Activated naive CD4-positive, alpha-beta T cell treated with anti-CD3 and anti-CD28 coated beads, Interleukin-2, amount 50 U/mL, for 16 hours (primary cell): ENCODE measurements around the gene TMEM126B.
"Not testable (repeated sequence)": the region's sequence is repeated elsewhere in the genome, so short reads cannot be mapped to it uniquely, and the experiment has no call there.

Experiments used
- DNase-seq: peaks from one replicate; pipeline ENCODE4 v3.0.0-alpha.2; 2020

Gene TMEM126B

GRCh38 chr11:85627998-85628770 lies at the start of gene TMEM126B:
TMEM126B (plus strand) TSS chr11:85628593; CDS start chr11:85628608, 15 bp downstream.
- DNase-seq = peak; percentile 98

DNA sequence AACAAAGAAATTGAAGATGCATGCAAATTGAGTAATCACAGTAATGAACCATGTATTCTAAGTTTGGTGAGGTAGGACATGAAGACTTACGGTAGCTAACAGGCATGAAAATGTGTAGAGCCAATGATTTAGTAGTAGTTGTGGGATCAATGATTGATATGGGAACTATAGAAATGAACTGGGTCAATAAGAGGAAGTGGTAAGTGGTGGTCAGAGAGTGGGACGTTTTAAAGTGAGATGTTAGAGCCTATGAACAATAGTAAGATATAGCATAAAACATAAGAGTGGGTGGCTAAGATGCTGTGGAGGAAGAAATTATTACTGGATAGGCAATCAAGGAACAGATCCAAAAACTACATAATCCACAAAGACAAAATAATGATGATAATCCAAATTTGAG lies 46.3 kb upstream of the TMEM126B start:
- DNase-seq = no peak

DNA sequence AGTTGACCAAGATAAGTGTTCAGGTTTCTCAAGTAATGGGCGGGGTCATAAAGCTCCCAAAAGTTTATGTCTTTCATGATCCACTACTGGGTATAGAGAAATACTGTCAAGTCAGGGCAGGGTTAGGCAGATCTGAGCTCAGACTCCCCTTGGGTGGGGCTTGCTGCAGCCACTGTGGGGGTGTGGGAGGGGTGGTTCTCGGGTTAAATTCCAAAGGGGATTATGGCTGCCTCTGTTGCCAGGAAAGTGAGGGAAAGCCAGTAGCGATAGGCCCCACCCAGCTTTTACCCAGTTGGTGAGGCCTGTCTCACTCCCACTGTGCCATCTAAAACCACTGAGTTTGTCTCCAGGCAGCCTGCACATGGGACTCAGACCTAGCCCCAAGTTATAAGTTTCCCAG lies 39.0 kb upstream of the TMEM126B start:
- DNase-seq = no peak

DNA sequence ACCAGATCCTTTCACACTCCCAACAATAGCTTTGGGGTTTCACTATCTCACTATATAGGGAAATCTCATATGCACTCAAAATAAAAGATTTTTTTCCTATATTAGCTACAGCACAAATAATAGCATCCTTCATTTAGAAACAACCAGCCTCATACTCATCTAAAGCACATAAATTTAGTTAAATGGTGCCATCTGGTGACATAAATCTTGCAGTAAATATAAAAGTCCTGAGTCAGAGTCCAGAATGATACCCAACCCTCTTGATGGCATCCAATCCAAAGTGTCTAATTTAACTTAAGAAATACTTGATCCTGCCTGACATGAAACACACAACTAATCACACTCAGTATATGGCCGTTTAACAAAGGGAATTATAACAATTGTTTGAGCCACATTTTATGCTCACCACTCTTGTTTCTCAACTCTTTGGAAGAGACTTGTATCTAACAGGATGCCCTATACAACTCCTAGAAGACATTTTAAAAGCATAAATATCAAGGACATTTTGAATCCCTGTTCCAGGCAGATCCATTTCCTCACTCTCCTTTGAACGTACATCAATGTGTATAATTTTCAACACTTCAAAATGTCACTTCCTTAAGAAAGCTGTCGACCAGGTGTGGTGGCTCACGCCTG lies 37.4 kb upstream of the TMEM126B start:
- no peak for DNase-seq

DNA sequence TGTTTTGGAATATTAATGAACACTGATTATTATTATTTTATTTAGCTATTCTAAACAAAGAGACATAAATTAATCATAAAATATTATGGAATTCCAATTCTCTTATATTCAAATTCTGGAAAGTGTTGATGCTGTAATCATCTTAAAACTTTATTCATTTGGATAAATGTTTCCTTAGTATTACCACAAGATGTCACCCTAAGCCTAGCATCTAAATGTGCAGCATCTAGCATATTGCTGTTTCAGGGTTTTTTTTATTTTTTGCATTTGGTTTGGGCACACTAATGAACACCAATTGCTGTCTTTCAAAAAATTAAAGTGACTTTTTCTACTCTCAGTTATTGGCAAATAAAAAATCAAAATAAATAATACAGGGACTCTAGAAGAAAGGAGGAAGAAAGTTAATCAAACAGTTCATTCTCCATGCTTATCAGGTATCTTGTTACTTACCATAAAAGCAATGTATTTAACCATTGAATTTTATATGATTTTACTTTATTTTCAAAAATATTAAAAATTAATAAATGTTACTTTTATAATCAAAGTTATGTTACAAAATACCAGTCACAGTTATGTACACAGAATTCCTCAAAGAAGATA lies 33.0 kb upstream of the TMEM126B start:
- no peak for DNase-seq

GRCh38 chr11:85596886-85597285 lies 31.5 kb upstream of the TMEM126B start:
- no peak for DNase-seq

DNA sequence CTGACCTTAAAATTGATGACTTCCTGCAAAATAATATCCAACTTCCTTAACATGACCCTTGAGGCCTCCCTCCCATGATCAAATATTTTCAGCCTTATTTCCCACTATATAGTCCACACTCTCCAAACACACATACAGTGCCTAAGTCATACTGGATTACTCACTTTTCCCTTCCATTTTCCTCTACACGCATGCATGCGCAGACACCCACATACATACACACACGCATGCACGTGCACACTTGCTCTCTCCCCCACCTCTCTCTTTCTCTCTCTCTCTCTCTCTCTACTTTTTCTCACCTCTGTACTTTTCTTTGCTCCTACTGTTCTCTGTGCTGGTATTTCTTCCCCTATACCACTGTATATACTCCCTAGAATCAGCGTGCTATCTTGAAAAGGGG lies 29.3 kb upstream of the TMEM126B start:
- no peak for DNase-seq

- DNase-seq = no peak
Observed at GRCh38 chr11:85602526-85603213, 25.7 kb upstream of the TMEM126B start.

- no peak for DNase-seq
Observed at GRCh38 chr11:85603220-85603619, 25.2 kb upstream of the TMEM126B start.

DNA sequence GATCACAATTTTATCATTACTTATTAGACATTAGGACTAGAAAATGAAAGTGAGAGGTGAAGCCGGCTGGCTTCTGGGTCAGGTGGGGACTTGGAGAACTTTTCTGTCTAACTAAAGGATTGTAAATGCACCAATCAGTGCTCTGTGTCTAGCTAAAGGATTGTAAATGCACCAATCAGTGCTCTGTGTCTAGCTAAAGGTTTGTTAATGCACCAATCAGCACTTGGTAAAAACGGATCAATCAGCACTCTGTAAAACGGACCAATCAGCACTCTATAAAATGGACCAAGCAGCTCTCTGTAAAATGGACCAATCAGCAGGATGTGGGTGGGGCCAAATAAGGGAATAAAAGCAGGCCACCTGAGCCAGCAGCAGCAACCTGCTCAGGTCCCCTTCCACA lies 22.2 kb upstream of the TMEM126B start:
- not testable (repeated sequence) for DNase-seq

DNA sequence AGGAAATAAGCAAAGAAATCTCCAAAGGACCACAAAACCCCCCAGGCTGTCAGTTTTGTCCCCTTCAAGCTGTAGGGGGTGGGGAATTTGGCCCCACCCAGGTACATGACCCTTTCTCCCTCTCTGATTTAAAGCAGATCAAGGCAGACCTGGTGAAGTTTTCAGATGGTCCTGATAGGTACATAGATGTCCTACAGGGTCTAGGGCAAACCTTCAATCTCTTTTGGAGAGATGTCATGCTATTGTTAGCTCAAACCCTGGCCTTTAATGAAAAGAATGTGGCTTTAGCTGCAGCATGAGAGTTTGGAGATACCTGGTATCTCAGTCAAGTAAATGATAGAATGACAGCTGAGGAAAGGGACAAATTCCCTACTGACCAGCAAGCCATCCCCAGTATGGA lies 19.8 kb upstream of the TMEM126B start:
- DNase-seq = not testable (repeated sequence)

DNA sequence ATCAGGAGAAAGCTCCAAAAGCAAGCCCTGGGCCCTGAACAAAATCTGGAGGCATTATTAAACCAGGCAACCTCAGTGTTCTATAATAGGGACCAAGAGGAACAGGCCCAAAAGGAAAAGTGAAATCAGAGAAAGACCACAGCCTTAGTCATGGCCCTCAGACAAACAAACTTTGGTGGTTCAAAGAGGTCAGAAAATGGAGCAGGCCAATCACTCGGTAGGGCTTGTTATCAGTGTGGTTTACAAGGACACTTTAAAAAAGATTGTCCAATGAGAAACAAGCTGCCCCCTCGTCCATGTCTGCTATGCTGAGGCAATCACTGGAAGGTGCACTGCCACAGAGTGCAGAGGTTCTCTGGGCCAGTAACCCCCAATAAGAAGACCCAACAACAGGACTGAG lies 19.1 kb upstream of the TMEM126B start:
- not testable (repeated sequence) for DNase-seq

- DNase-seq = not testable (repeated sequence)
Observed at GRCh38 chr11:85611643-85612042, 16.8 kb upstream of the TMEM126B start.

DNA sequence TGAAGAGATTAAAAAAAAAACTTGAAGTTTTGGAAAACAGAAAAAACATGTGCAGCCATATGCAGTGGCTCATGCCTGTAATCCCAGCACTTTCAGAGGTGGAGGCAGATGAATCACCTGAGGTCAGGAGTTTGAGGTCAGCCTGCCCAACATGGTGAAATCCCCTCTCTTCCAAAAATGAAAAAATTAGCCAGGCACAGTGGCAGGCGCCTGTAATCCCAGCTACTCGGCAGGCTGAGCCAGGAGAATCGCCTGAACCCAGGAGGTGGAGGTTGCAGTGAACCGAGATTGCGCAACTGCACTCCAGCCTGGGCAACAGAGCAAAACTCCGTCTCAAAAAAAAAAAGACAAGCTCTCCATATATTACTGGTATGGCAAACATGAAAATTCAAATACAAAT lies 8.9 kb upstream of the TMEM126B start:
- no peak for DNase-seq

DNA sequence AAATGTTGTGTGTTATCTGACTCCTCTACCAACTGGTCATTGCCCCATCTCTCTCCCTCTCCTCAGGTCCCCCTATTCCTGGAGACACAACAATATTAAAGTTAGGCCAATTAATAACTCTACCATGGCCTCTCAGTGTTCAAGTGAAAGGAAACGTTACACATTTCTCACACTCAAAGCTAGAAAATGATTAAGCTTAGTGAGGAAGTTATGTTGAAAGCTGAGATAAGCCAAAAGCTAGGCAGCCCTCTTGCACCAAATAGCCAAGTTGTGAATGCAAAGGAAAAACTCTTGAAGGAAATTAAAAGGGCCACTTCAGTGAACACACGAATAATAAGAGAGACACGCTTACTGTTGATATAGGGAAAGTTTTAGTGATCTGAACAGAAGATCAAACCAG lies 8.1 kb upstream of the TMEM126B start:
- DNase-seq = no peak

DNA sequence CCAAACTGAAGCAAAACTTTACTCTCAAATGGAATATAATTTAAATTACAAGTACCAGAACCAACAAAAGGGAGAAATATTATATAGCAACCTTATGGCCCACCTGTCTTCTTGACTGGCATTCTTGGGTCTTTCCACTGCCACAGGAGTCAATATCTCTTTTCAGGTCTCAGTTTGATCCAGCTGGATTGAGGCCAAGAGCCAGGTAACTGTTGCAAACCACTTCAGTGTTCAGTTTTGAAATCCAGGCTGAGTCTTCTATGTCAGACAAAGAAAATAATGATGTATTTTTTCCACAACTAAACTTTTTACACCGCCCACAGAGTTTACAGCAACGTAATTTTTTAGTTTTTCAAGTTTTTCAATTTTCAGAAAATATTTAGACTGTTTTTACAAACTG lies 1.9 kb upstream of the TMEM126B start:
- DNase-seq = no peak

DNA sequence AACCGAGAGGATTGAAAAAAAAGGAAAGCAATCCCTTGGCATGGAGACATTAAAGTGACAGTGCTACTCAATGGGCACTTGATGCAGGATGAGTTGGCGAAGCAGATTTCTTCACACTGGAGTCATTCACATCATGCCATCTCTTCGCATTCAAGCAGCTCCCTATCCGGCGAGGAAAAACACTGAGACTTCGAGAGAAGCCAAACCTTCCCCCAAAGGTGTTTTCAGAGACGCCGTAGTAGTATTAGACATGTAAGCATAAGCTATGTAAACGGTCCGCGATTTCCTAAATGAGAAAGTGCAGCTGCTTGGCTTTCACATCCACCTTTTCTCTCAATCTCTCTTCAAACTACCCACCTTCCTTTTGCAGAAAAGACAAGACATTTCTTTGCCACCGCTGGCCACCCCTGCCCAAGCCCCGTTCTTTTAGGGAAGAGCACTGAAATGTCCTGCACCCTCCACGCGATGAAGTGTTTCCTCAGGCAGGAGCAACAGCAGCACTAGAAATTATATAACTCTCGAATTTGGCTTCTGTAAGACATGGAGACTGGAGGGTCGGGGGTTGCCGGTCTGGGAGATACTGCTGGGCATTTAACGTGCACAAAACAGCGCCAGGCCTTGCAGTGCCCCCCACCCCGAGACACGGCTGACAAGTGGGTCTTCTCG lies 928 bp upstream of the TMEM126B start, which contains the start of gene DLG2:
DLG2 (minus strand) TSS at position 13 of the 666 bp plus-strand sequence.
- DNase-seq = no peak

DNA sequence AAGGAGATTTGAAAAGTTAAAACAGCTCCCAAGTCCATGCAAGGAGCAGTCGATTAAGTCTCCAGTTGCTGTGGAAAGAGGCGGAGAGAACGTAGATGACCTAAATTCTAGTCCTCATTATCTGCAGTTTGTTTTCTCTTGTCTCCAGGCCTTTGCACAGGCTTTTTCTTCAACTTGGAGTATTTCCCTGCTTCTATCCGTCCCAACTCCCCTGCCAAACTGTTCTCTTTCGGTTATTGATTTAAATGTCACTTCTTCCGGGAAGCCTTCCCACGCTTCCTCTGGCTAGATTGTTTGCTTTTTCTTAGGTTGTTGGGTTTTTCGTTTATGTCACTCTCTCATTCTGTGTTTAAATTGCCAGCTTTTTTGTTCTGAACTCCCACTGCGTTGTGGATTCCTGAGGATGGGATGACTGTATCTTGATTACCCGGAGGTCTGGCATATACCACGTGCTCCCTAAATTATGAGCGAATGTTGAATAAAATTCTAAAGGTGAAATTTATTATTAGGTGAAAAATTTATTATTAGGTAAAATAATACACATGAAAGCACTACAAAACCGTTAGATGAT lies 463 bp downstream of the TMEM126B start:
- peak; percentile 27 for DNase-seq

- no peak for DNase-seq
Observed at GRCh38 chr11:85634747-85635146, 6.4 kb downstream of the TMEM126B start.

DNA sequence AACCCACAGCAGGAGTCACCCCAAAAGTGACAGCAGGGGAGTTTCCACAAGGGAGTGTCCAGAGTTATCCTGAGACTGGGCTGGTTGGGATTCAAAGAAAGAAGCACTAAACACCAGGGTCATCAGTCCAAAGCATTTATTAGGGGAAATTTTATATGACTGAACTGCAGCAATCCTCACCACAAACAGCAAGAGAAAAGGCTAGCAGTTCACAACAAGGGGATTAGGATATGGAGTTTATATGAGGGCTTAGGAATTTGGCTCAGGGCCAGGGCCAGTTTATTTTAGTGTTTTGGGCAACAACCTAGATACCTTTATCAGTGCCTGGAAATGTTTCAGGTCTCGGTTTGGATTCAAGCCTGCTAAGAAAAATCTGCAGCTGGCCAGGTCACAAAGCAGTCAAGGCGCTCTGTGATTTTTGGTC lies 14.8 kb downstream of the TMEM126B start:
- no peak for DNase-seq

DNA sequence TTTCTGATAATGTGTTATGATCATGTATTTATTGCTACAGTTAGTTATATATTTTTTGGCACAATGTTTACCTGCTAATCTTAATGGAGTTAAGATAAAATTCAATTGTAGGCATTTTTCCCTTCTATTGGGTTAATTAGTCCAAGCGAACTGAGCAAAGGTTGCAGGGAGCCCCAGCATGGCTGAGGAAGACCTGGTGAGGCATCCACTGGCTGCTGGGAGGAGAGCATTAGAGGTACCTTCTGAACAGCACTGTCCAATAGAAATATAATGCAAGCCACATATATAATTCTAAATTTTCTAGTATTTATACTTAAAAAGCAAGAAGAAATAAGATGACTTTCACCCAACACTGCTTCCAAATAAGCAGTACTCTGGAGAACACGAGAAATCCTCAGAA lies 18.7 kb downstream of the TMEM126B start:
- no peak for DNase-seq

- DNase-seq = peak; percentile 94
Observed at GRCh38 chr11:85647604-85648299, 19.4 kb downstream of the TMEM126B start, which contains the start of gene TMEM126A. TMEM126A (plus strand) TSS chr11:85647967; CDS start chr11:85650256, 2,289 bp downstream.
